A172 (cell line): ENCODE results near the gene LGR4. TPM values are rescaled to one million over a fixed set of nuclear protein-coding genes. Genes with fewer than 3 reads are reported as not detected.
"Not testable (repeated sequence)": the region's sequence is repeated elsewhere in the genome, so short reads cannot be mapped to it uniquely, and the experiment has no call there.

Experiments used
- DNase-seq: peaks from one replicate; pipeline ENCODE4 v3.0.0-alpha.2; 2015; ENCODE audit warnings: low spot score
- total RNA-seq: library from RNA; depleted of rRNA; stranded (reverse); fragments of >200 nt; shearing (Covaris generic); gene quantifications from 2 replicates; pipeline ENCODE4 v1.2.3, GENCODE V29; 2014

LGR4 gene
- total RNA-seq, 1 experiment from 2014 or later: 10.0 TPM

- DNase-seq: no peak
These were observed 12.2 kb downstream of the LGR4 start for GRCh38 chr11:27460158-27460978.

- peak; percentile 78 for DNase-seq
These were observed 13.4 kb downstream of the LGR4 start for GRCh38 chr11:27459191-27459590.

GRCh38 chr11:27458182-27458581 is 14.4 kb downstream of the LGR4 start:
- DNase-seq: no peak

DNA sequence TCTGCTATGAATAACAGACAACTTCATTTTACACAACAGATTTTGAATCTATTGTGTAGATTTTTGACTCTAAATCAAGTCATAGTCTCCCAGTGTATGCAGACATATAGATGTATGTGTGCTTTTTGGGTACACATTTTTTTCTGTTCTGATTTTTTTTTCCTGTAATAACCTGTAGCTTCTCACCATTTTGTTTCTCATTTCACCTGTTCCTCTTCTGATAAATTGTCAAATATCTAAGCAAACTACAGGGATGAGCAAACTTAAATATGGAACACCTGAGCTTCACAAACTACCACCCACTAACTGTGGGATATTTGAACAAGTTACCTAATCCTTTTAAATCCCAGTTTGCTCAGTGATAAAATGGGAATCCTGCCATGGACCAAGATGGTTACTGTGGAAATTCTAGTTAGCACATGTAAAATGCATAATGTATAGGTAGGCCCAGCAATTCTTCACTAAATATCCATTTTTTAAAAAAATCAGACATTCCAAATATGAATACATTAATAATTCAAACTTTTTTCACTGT is 15.7 kb downstream of the LGR4 start:
- no peak for DNase-seq

DNA sequence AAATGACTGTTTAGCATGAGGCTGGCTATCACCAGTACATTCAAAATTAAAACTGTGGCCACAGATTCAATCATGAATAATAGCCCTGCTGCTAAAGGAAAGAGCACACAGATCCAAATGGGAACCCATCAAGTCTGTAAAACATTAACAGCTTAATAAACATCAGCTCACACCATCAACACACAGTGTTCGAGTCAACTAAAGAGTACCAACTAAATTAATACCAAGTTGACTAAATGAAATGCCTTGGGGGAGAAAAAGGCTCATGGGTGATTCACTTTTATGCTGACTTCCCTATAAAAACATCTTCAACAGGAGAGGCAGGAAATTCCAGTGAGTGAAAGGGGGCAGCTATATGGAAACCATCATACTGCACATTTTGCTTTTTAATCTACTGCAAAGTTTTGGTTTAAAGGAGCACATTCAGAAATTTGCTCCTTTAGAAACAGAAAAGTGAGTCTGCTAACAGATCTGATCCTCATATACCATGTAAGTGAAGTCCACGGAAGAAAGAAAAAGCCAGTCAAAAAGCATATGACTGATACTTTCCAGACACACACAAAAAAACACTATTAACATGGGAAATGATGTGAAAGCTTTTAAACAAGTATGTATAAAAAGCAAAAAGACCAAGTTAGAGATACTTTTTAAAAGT is 16.3 kb downstream of the LGR4 start:
- peak; percentile 46 for DNase-seq

- DNase-seq: no peak
These were observed 16.9 kb downstream of the LGR4 start for GRCh38 chr11:27455667-27456066.

GRCh38 chr11:27453701-27454100 is 18.9 kb downstream of the LGR4 start:
- DNase-seq: no peak

- DNase-seq: no peak
These were observed 20.4 kb downstream of the LGR4 start for GRCh38 chr11:27452147-27452546.

GRCh38 chr11:27451244-27451965 is 21.2 kb downstream of the LGR4 start:
- no peak for DNase-seq

GRCh38 chr11:27448184-27448540 is 24.4 kb downstream of the LGR4 start:
- DNase-seq: not testable (repeated sequence)

- DNase-seq: peak; percentile 43
These were observed 25.1 kb downstream of the LGR4 start for GRCh38 chr11:27447288-27448183.

GRCh38 chr11:27445625-27446024 is 27.0 kb downstream of the LGR4 start:
- DNase-seq: no peak

GRCh38 chr11:27444801-27445215 is 27.8 kb downstream of the LGR4 start:
- no peak for DNase-seq

GRCh38 chr11:27443746-27444507 is 28.7 kb downstream of the LGR4 start:
- DNase-seq: no peak

DNA sequence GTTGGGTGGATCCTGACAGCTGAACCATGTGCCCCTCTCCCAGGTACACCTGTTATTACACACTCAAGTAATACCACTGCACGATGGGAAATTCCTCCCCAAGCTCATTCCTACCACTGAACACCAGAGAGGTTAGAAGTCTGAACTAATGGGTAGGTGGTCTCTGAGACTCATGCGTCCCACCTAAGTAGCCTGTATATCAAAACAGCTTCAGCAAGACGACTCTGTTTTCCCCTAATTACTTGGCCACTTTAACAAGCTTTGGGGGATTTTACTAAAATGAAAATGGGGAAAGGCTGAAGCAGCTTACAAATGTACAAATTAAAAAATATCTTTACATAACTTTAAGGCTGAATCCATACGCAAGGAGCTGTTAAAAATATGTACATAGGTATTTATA is 29.4 kb downstream of the LGR4 start:
- DNase-seq: no peak

- DNase-seq: no peak
These were observed 32.5 kb downstream of the LGR4 start for GRCh38 chr11:27440090-27440489.

DNA sequence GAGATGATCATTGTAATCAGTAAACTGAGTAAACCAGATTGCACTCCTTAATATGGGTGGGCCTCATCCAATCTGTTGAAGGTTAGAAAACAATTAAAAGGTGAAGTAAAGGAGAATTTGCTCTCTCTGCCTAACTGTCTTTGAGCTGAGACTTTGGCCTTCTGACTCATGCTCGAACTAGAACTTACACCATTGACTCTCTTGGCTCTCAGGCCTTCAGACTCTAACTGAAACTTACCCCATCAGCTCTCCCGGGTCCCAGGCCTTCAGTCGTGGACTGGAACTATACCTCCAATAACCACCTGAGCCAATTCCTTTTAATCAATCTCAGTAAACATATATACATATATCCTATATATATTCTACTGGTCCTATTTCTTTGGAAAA is 34.0 kb downstream of the LGR4 start:
- DNase-seq: no peak

- no peak for DNase-seq
These were observed 34.6 kb downstream of the LGR4 start for GRCh38 chr11:27437829-27438594.

DNA sequence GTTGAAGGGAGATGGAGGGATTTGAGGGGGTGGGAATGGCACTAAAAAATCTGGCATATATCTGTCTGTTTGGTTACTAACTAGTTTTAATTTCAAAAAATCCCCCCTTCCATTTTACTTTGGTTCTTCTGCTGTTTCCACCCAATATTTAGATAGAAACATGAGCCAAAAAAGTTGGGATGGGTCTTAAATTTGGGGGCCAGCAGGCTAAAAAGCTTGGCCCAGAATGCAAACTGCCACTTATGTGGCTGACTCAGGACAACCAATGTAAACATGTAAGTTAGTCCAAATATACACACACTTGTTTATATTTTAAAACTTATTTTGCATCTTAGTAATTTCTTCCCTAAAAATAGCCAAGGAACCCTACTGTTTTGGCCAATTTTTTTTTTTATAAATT is 35.7 kb downstream of the LGR4 start:
- DNase-seq: no peak

DNA sequence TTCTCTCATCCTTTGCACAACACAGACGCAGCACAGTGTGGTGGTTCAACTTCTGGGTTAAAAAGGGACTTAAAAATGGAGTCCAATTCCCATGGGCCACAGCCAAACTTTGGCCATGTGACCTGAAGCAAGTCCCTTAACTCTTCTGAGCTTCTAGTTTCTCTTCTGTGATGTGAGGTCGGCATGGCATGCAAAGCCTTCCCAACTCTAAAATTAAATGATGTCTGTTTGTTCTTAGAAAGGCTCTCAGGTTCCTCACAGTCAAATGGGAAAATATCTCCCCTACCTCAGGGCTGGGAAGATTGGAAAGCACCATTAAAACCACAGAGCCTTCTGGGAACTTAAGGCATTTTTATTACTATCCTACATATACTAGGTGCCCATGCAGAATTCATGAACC is 38.8 kb downstream of the LGR4 start:
- no peak for DNase-seq
